SK-N-SH treated with all-trans-retinoic acid at 6 μM for 48 hours (cell line): ENCODE results near the gene PID1.

Experiments
- CREB5 ChIP-seq: fragments of 250-450 bp; sonication (Bioruptor Pico); IDR thresholded peaks from 2 replicates; pipeline ENCODE4 v1.5.1; 2020; ENCODE audit warnings: low read depth, mild to moderate bottlenecking, moderate library complexity
- CSDC2 ChIP-seq: fragments of 250-450 bp; sonication (Bioruptor Pico); IDR thresholded peaks from 2 replicates; pipeline ENCODE4 v1.5.0; 2020; ENCODE audit warnings: mild to moderate bottlenecking, moderate library complexity
- CSRNP3 ChIP-seq: fragments of 250-450 bp; sonication (Bioruptor Pico); IDR thresholded peaks from 2 replicates; pipeline ENCODE4 v1.5.1; 2021; ENCODE audit warnings: mild to moderate bottlenecking, moderate library complexity
- OSR1 ChIP-seq: fragments of 250-450 bp; sonication (Bioruptor Pico); IDR thresholded peaks from 2 replicates; pipeline ENCODE4 v1.8.0; 2022; ENCODE audit warnings: moderate library complexity, mild to moderate bottlenecking, inconsistent platforms
- PPARA ChIP-seq: fragments of 250-450 bp; sonication (Bioruptor Pico); IDR thresholded peaks from 2 replicates; pipeline ENCODE4 v1.5.0; 2020; ENCODE audit warnings: mild to moderate bottlenecking, borderline replicate concordance
- RARB ChIP-seq: fragments of 250-450 bp; sonication (Bioruptor Pico); IDR thresholded peaks from 2 replicates; pipeline ENCODE4 v1.8.0; 2021; ENCODE audit warnings: mild to moderate bottlenecking, moderate library complexity
- TSHZ2 ChIP-seq: fragments of 250-450 bp; sonication (Bioruptor Pico); IDR thresholded peaks from 2 replicates; pipeline ENCODE4 v1.5.0; 2020; ENCODE audit warnings: mild to moderate bottlenecking, moderate library complexity
- TF ChIP-seq, protein P1 (sequence below): fragments of 250-450 bp; sonication (Bioruptor Pico); IDR thresholded peaks from 2 replicates; pipeline ENCODE4 v1.8.0; 2020; ENCODE audit warnings: mild to moderate bottlenecking, moderate library complexity, borderline replicate concordance
- TF ChIP-seq, protein P2 (sequence below): fragments of 250-450 bp; sonication (Bioruptor Pico); IDR thresholded peaks from 2 replicates; pipeline ENCODE4 v1.8.0; 2021; ENCODE audit warnings: low read depth, mild to moderate bottlenecking, moderate library complexity, borderline replicate concordance

GRCh38 chr2:229223107-229223506 is 48.0 kb downstream of the PID1 start:
- TF ChIP-seq CSDC2 (CRISPR knock-in tag) (no peak), CREB5 (CRISPR knock-in tag) (no peak), CSRNP3 (CRISPR knock-in tag) (no peak), TSHZ2 (CRISPR knock-in tag) (no peak), RARB (no peak), OSR1 (no peak), PPARA (CRISPR knock-in tag) (no peak)
- TF ChIP-seq, protein P1, sequence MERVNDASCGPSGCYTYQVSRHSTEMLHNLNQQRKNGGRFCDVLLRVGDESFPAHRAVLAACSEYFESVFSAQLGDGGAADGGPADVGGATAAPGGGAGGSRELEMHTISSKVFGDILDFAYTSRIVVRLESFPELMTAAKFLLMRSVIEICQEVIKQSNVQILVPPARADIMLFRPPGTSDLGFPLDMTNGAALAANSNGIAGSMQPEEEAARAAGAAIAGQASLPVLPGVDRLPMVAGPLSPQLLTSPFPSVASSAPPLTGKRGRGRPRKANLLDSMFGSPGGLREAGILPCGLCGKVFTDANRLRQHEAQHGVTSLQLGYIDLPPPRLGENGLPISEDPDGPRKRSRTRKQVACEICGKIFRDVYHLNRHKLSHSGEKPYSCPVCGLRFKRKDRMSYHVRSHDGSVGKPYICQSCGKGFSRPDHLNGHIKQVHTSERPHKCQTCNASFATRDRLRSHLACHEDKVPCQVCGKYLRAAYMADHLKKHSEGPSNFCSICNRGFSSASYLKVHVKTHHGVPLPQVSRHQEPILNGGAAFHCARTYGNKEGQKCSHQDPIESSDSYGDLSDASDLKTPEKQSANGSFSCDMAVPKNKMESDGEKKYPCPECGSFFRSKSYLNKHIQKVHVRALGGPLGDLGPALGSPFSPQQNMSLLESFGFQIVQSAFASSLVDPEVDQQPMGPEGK = no peak
- TF ChIP-seq, protein P2, sequence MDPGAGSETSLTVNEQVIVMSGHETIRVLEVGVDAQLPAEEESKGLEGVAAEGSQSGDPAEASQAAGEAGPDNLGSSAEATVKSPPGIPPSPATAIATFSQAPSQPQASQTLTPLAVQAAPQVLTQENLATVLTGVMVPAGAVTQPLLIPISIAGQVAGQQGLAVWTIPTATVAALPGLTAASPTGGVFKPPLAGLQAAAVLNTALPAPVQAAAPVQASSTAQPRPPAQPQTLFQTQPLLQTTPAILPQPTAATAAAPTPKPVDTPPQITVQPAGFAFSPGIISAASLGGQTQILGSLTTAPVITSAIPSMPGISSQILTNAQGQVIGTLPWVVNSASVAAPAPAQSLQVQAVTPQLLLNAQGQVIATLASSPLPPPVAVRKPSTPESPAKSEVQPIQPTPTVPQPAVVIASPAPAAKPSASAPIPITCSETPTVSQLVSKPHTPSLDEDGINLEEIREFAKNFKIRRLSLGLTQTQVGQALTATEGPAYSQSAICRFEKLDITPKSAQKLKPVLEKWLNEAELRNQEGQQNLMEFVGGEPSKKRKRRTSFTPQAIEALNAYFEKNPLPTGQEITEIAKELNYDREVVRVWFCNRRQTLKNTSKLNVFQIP (CRISPR knock-in tag) = no peak
